WTC11 (cell line): ENCODE measurements around the gene EXOC6. TPM values are rescaled to one million over a fixed set of nuclear protein-coding genes. Genes with fewer than 3 reads are reported as not detected.

ENCODE experiments used
- CREM ChIP-seq: sonication (generic); formaldehyde crosslinking; IDR thresholded peaks from 2 replicates; pipeline ENCODE4 v1.8.1; 2022; ENCODE audit warnings: mild to moderate bottlenecking, missing genetic modification reagents, moderate library complexity
- CTCF ChIP-seq: fragments of 200-600 bp; IDR thresholded peaks from 2 replicates; pipeline ENCODE4 v1.8.0; 2022; ENCODE audit warnings: antibody characterized with exemption
- EMX1 ChIP-seq: fragments of 250-450 bp; sonication (Bioruptor Pico); IDR thresholded peaks from 2 replicates; pipeline ENCODE4 v1.8.0; 2021; ENCODE audit warnings: mild to moderate bottlenecking
- FOXP1 ChIP-seq: sonication (generic); formaldehyde crosslinking; IDR thresholded peaks from 2 replicates; pipeline ENCODE4 v1.8.0; 2022; ENCODE audit warnings: missing genetic modification reagents, mild to moderate bottlenecking, moderate library complexity, borderline replicate concordance
- GTF2I ChIP-seq: fragments of 250-450 bp; sonication (Bioruptor Pico); conservative IDR thresholded peaks from 2 replicates; pipeline ENCODE4 v1.4.0; 2021; ENCODE audit warnings: mild to moderate bottlenecking
- KAT7 ChIP-seq: sonication (generic); formaldehyde crosslinking; IDR thresholded peaks from 2 replicates; pipeline ENCODE4 v1.8.1; 2023; ENCODE audit warnings: missing genetic modification reagents, mild to moderate bottlenecking, borderline replicate concordance
- MAX ChIP-seq: sonication (generic); formaldehyde crosslinking; IDR thresholded peaks from 2 replicates; pipeline ENCODE4 v1.8.0; 2022; ENCODE audit warnings: mild to moderate bottlenecking, missing genetic modification reagents
- NFE2L1 ChIP-seq: sonication (generic); formaldehyde crosslinking; IDR thresholded peaks from 2 replicates; pipeline ENCODE4 v1.8.1; 2023; ENCODE audit warnings: missing genetic modification reagents
- NFYB ChIP-seq: sonication (generic); formaldehyde crosslinking; conservative IDR thresholded peaks from 2 replicates; pipeline ENCODE4 v1.8.0; 2022; ENCODE audit warnings: low read depth, missing genetic modification reagents
- NR3C1 ChIP-seq: sonication (generic); formaldehyde crosslinking; conservative IDR thresholded peaks from 2 replicates; pipeline ENCODE4 v1.8.1; 2023; ENCODE audit warnings: low read depth, mild to moderate bottlenecking, missing genetic modification reagents
- PRRX2 ChIP-seq: fragments of 250-450 bp; sonication (Bioruptor Pico); IDR thresholded peaks from 2 replicates; pipeline ENCODE4 v1.8.0; 2021; ENCODE audit warnings: mild to moderate bottlenecking
- SP1 ChIP-seq: sonication (generic); formaldehyde crosslinking; conservative IDR thresholded peaks from 2 replicates; pipeline ENCODE4 v1.8.1; 2022; ENCODE audit warnings: missing genetic modification reagents
- TP53 ChIP-seq: sonication (generic); formaldehyde crosslinking; IDR thresholded peaks from 2 replicates; pipeline ENCODE4 v1.8.1; 2023; ENCODE audit warnings: mild to moderate bottlenecking, missing genetic modification reagents
- ZNF138 ChIP-seq: sonication (generic); formaldehyde crosslinking; conservative IDR thresholded peaks from 2 replicates; pipeline ENCODE4 v1.8.1; 2022; ENCODE audit warnings: mild to moderate bottlenecking, moderate library complexity, missing genetic modification reagents
- ZNF219 ChIP-seq: sonication (generic); formaldehyde crosslinking; IDR thresholded peaks from 2 replicates; pipeline ENCODE4 v1.8.0; 2023; ENCODE audit warnings: missing genetic modification reagents, mild to moderate bottlenecking, borderline replicate concordance
- ZNF232 ChIP-seq: sonication (generic); formaldehyde crosslinking; IDR thresholded peaks from 2 replicates; pipeline ENCODE4 v1.8.0; 2022; ENCODE audit warnings: mild to moderate bottlenecking, missing genetic modification reagents
- ZNF396 ChIP-seq: fragments of 250-450 bp; sonication (Bioruptor Pico); IDR thresholded peaks from 2 replicates; pipeline ENCODE4 v1.8.0; 2021; ENCODE audit warnings: mild to moderate bottlenecking, moderate library complexity, borderline replicate concordance
- ZNF416 ChIP-seq: fragments of 250-450 bp; sonication (Bioruptor Pico); IDR thresholded peaks from 2 replicates; pipeline ENCODE4 v1.9.0; 2021; ENCODE audit warnings: mild to moderate bottlenecking, inconsistent platforms
- total RNA-seq: library from RNA; stranded (reverse); gene quantifications from 3 replicates; pipeline ENCODE4 v1.2.3, GENCODE V29; 2021
- TF ChIP-seq, protein P1 (sequence below): fragments of 250-450 bp; sonication (Bioruptor Pico); IDR thresholded peaks from 2 replicates; pipeline ENCODE4 v1.9.0; 2021; ENCODE audit warnings: mild to moderate bottlenecking, borderline replicate concordance
- TF ChIP-seq, protein P2 (sequence below): fragments of 250-450 bp; sonication (Bioruptor Pico); IDR thresholded peaks from 2 replicates; pipeline ENCODE4 v1.9.0; 2021; ENCODE audit warnings: mild to moderate bottlenecking
- TF ChIP-seq, protein P3 (sequence below): sonication (generic); formaldehyde crosslinking; IDR thresholded peaks from 2 replicates; pipeline ENCODE4 v1.8.1; 2022; ENCODE audit warnings: mild to moderate bottlenecking, moderate library complexity, missing genetic modification reagents
- TF ChIP-seq, protein P4 (sequence below): sonication (generic); formaldehyde crosslinking; IDR thresholded peaks from 2 replicates; pipeline ENCODE4 v1.8.0; 2022; ENCODE audit warnings: mild to moderate bottlenecking, missing genetic modification reagents
- TF ChIP-seq, protein P5 (sequence below): sonication (generic); formaldehyde crosslinking; IDR thresholded peaks from 2 replicates; pipeline ENCODE4 v1.8.1; 2023; ENCODE audit warnings: mild to moderate bottlenecking, moderate library complexity, missing genetic modification reagents
- TF ChIP-seq, protein P6 (sequence below): sonication (generic); formaldehyde crosslinking; IDR thresholded peaks from 2 replicates; pipeline ENCODE4 v1.8.1; 2023; ENCODE audit warnings: mild to moderate bottlenecking, missing genetic modification reagents, moderate library complexity

Gene EXOC6
- total RNA-seq, 1 experiment from 2014 or later = 5.0 TPM

DNA sequence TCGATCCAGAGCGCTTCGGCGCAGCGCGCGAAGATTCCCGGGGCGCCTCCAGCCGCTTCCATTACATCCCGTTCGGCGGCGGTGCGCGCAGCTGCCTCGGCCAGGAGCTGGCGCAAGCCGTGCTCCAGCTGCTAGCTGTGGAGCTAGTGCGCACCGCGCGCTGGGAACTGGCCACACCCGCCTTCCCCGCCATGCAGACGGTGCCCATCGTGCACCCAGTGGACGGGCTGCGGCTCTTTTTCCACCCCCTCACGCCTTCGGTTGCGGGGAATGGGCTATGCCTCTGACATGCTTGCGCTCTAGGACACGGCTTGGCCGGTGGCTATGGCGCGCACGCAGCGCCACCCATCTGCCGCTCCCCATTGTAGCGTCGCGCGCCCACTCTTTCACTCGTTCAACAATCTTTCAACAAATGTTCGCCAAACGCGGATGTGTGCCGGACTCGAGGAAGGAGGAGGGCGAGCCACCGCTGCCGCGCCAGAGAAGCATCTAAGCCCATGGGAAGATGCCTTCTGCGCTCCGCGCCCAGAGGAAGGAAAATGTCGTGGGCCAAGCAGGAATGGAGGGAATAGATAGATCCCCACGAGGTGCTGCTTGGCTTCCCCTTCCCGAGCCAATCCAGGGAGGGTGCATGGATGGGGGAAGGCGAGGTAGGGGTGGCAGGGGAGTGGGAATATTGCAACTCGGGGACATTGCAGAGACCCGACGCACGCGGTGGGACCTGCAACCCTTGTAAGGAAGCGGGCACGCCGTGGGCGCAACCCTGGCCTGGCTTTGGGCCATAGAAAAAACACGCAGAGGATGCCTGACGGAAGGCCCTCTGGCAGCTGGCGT, 220.3 kb downstream of the EXOC6 start (continued):
- TF ChIP-seq, protein P1, sequence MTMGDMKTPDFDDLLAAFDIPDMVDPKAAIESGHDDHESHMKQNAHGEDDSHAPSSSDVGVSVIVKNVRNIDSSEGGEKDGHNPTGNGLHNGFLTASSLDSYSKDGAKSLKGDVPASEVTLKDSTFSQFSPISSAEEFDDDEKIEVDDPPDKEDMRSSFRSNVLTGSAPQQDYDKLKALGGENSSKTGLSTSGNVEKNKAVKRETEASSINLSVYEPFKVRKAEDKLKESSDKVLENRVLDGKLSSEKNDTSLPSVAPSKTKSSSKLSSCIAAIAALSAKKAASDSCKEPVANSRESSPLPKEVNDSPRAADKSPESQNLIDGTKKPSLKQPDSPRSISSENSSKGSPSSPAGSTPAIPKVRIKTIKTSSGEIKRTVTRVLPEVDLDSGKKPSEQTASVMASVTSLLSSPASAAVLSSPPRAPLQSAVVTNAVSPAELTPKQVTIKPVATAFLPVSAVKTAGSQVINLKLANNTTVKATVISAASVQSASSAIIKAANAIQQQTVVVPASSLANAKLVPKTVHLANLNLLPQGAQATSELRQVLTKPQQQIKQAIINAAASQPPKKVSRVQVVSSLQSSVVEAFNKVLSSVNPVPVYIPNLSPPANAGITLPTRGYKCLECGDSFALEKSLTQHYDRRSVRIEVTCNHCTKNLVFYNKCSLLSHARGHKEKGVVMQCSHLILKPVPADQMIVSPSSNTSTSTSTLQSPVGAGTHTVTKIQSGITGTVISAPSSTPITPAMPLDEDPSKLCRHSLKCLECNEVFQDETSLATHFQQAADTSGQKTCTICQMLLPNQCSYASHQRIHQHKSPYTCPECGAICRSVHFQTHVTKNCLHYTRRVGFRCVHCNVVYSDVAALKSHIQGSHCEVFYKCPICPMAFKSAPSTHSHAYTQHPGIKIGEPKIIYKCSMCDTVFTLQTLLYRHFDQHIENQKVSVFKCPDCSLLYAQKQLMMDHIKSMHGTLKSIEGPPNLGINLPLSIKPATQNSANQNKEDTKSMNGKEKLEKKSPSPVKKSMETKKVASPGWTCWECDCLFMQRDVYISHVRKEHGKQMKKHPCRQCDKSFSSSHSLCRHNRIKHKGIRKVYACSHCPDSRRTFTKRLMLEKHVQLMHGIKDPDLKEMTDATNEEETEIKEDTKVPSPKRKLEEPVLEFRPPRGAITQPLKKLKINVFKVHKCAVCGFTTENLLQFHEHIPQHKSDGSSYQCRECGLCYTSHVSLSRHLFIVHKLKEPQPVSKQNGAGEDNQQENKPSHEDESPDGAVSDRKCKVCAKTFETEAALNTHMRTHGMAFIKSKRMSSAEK = no peak
- TF ChIP-seq CTCF (no peak), KAT7 (CRISPR knock-in tag) (no peak), ZNF396 (no peak), TP53 (CRISPR knock-in tag) (no peak), ZNF219 (CRISPR knock-in tag) (no peak), MAX (CRISPR knock-in tag) (peak; percentile 70), NR3C1 (CRISPR knock-in tag) (0 out of 2 replicates have a peak, but pooled peaks have one; percentile 51), EMX1 (no peak), ZNF232 (CRISPR knock-in tag) (0 out of 2 replicates have a peak, but pooled peaks have one; percentile 25), CREM (CRISPR knock-in tag) (0 out of 2 replicates have a peak, but pooled peaks have one; percentile 32), ZNF416 (CRISPR knock-in tag) (no peak), PRRX2 (CRISPR knock-in tag) (no peak), SP1 (CRISPR knock-in tag) (no peak), NFE2L1 (no peak; the same call in 1 of the 2 replicates), NFYB (CRISPR knock-in tag) (no peak; the same call in 1 of the 2 replicates), GTF2I (CRISPR knock-in tag) (no peak), ZNF138 (no peak), FOXP1 (CRISPR knock-in tag) (no peak)
- TF ChIP-seq, protein P2, sequence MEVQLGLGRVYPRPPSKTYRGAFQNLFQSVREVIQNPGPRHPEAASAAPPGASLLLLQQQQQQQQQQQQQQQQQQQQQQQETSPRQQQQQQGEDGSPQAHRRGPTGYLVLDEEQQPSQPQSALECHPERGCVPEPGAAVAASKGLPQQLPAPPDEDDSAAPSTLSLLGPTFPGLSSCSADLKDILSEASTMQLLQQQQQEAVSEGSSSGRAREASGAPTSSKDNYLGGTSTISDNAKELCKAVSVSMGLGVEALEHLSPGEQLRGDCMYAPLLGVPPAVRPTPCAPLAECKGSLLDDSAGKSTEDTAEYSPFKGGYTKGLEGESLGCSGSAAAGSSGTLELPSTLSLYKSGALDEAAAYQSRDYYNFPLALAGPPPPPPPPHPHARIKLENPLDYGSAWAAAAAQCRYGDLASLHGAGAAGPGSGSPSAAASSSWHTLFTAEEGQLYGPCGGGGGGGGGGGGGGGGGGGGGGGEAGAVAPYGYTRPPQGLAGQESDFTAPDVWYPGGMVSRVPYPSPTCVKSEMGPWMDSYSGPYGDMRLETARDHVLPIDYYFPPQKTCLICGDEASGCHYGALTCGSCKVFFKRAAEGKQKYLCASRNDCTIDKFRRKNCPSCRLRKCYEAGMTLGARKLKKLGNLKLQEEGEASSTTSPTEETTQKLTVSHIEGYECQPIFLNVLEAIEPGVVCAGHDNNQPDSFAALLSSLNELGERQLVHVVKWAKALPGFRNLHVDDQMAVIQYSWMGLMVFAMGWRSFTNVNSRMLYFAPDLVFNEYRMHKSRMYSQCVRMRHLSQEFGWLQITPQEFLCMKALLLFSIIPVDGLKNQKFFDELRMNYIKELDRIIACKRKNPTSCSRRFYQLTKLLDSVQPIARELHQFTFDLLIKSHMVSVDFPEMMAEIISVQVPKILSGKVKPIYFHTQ (CRISPR knock-in tag) = no peak
- TF ChIP-seq, protein P3, sequence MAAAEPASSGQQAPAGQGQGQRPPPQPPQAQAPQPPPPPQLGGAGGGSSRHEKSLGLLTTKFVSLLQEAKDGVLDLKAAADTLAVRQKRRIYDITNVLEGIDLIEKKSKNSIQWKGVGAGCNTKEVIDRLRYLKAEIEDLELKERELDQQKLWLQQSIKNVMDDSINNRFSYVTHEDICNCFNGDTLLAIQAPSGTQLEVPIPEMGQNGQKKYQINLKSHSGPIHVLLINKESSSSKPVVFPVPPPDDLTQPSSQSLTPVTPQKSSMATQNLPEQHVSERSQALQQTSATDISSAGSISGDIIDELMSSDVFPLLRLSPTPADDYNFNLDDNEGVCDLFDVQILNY (CRISPR knock-in tag) = peak; percentile 85; the same call in 1 of the 2 replicates
- TF ChIP-seq, protein P4, sequence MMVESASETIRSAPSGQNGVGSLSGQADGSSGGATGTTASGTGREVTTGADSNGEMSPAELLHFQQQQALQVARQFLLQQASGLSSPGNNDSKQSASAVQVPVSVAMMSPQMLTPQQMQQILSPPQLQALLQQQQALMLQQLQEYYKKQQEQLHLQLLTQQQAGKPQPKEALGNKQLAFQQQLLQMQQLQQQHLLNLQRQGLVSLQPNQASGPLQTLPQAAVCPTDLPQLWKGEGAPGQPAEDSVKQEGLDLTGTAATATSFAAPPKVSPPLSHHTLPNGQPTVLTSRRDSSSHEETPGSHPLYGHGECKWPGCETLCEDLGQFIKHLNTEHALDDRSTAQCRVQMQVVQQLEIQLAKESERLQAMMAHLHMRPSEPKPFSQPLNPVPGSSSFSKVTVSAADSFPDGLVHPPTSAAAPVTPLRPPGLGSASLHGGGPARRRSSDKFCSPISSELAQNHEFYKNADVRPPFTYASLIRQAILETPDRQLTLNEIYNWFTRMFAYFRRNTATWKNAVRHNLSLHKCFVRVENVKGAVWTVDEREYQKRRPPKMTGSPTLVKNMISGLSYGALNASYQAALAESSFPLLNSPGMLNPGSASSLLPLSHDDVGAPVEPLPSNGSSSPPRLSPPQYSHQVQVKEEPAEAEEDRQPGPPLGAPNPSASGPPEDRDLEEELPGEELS = no peak
- TF ChIP-seq, protein P5, sequence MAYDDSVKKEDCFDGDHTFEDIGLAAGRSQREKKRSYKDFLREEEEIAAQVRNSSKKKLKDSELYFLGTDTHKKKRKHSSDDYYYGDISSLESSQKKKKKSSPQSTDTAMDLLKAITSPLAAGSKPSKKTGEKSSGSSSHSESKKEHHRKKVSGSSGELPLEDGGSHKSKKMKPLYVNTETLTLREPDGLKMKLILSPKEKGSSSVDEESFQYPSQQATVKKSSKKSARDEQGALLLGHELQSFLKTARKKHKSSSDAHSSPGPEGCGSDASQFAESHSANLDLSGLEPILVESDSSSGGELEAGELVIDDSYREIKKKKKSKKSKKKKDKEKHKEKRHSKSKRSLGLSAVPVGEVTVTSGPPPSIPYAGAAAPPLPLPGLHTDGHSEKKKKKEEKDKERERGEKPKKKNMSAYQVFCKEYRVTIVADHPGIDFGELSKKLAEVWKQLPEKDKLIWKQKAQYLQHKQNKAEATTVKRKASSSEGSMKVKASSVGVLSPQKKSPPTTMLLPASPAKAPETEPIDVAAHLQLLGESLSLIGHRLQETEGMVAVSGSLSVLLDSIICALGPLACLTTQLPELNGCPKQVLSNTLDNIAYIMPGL = peak; percentile 76; the same call in 1 of the 2 replicates
- TF ChIP-seq, protein P6, sequence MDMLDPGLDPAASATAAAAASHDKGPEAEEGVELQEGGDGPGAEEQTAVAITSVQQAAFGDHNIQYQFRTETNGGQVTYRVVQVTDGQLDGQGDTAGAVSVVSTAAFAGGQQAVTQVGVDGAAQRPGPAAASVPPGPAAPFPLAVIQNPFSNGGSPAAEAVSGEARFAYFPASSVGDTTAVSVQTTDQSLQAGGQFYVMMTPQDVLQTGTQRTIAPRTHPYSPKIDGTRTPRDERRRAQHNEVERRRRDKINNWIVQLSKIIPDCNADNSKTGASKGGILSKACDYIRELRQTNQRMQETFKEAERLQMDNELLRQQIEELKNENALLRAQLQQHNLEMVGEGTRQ = no peak
